Measurements from ENCODE around the gene SGK1.

Gene SGK1

DNA sequence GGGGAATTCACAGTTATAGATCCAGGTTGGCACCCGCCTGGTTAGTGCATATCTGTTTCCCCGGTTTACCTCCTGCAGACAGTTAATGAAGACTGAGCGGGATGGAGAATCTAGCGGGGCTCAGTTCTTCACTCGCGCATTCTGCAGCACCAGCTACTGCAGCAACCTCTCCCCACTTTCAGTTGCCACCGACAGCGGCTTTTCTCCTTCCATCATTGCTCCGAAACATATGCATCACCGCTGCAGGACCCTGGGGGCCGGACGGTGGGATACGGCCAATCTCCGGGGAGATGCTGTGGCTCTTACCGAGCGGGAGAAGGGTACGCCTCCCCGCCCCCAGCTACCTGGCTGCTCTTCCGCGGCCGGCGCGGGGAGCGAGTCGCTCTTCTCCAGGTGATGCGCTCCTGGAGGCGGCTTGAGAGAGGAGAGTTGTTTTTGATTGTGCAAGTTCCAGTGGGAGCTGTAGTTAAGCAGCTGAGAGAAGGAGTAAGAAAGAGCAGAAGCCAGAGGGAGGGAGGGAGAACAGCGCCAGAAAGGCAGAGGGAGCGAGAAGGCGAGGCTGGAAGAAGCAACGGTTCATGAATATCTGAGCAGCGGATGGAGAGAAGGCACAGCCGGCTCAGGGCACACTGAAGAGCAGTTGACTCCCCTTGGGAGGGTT is at the start of gene SGK1:
SGK1 (minus strand) TSS at position 642 of the 661 bp plus-strand sequence. CDS start 652 bp downstream, outside the sequence.
- TF ChIP-seq, protein P1, sequence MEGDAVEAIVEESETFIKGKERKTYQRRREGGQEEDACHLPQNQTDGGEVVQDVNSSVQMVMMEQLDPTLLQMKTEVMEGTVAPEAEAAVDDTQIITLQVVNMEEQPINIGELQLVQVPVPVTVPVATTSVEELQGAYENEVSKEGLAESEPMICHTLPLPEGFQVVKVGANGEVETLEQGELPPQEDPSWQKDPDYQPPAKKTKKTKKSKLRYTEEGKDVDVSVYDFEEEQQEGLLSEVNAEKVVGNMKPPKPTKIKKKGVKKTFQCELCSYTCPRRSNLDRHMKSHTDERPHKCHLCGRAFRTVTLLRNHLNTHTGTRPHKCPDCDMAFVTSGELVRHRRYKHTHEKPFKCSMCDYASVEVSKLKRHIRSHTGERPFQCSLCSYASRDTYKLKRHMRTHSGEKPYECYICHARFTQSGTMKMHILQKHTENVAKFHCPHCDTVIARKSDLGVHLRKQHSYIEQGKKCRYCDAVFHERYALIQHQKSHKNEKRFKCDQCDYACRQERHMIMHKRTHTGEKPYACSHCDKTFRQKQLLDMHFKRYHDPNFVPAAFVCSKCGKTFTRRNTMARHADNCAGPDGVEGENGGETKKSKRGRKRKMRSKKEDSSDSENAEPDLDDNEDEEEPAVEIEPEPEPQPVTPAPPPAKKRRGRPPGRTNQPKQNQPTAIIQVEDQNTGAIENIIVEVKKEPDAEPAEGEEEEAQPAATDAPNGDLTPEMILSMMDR (IDR thresholded peaks at IDR 0.05; ENCODE audit: low read depth, low read length), result no peak
- peak within 1 kb of the TSS; percentile 62 to 68 for H3K4me3 ChIP-seq (replicated peaks in 1 of 2; ENCODE audit: low read depth in 2 of 2, low read length in 2 of 2)
- peak; percentile 56 to 72 for DNase-seq (ENCODE audit: low read depth in 2 of 2)

DNA sequence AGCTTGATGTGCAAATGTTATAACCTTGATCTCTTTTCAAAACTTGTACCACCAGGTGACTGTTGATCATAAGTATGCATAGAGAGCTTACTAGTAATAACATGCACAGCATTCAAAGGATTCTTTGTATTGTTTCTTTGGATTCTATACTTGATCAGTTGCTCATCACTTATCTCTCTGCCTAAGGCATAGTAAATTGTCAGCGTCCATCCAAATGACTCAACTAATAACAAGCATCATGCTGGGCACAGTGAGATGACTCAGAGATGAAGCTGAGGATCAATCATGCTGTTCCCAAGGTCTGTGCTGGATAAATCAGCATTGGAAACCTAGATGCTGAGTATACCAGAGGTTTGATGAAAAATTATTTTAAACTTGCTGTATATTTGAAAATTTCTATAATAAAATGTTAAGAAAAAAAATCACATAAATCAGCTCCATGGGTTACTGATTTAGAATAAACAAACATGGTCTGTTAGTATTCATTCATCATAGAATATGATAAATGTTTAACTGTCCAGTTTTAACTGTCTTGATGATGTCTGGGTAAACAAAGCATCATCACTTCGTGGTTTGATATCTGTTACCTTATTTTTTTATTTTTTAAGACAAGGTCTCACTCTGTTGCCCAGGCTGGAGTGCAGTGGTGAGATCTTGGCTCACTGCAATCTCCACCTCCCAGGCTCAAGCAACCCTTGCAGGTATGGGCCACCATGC is 45.6 kb upstream of the SGK1 start:
- TF ChIP-seq, protein P1 (IDR thresholded peaks at IDR 0.05; ENCODE audit: low read depth, low read length), result no peak
- no peak overlapping the region for H3K4me3 ChIP-seq (replicated peaks in 1 of 2; ENCODE audit: low read depth in 2 of 2, low read length in 2 of 2)
- peak in 1 of 2 donors; percentile 78 for DNase-seq (ENCODE audit: low read depth in 2 of 2)

DNA sequence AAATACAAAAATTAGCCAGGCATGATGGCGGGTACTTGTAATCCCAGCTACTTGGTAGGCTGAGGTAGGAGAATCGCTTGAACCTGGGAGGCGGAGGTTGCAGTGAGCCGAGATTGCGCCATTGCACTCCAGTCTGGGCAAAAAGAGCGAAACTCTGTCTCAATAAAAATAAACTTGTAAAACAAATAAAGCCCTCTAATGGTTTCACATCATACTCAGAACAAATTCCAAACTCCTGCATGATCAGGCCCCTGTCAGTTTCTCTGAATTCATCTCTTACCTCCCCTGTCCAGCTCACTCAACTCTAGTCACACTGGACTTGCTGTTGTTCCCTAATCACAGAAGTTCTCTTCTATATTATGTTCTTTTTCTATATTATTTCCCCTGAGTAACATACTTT is 43.1 kb upstream of the SGK1 start:
- H3K4me3 ChIP-seq (replicated peaks in 1 of 2; ENCODE audit: low read depth in 2 of 2, low read length in 2 of 2), result no peak overlapping the region
- TF ChIP-seq, protein P1 (IDR thresholded peaks at IDR 0.05; ENCODE audit: low read depth, low read length), result no peak

DNA sequence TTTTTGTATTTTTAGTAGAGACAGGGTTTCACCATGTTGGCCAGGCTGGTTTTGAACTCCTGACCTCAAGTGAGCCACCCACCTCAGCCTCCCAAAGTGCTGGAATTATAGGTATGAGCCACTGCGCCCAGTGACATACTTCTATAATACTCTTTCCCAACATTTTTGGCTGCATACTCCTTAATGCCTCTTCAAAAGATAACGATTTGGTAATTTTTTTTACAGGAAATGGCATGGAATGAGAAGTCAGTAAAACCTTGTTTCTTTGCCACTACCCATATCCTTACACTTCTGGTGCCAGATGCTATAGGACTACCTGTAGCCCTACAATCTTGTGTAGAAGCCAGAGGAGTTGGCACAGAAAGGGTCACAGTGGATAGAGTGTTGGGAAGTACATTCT is 41.4 kb upstream of the SGK1 start:
- DNase-seq (ENCODE audit: low read depth in 2 of 2), result peak; percentile 36 to 83
- TF ChIP-seq, protein P1 (IDR thresholded peaks at IDR 0.05; ENCODE audit: low read depth, low read length), result no peak
- no peak overlapping the region for H3K4me3 ChIP-seq (replicated peaks in 1 of 2; ENCODE audit: low read depth in 2 of 2, low read length in 2 of 2)

More for the DNA sequence above, 43.1 kb upstream of the SGK1 start:
- no peak for DNase-seq (ENCODE audit: low read depth in 2 of 2)

DNA sequence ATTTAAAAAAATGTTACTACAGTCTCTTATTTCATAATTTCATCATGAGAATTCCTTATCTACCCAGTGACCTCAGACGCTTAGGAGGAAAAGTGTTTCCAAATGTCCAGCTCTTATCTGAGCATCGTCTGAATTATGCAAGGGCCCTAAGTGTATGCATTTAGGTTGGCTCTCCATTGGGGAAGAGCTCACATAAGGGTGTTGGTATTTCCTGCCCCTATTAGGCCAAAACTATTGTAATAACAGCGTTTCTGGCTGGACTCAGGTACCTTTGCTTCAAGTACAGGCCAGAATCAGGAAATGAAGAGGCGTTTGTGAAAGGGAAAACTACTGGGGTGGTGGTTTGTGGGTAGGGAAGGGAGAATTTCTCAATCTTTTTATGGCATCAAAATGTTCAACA is 40.4 kb upstream of the SGK1 start:
- H3K4me3 ChIP-seq (replicated peaks in 1 of 2; ENCODE audit: low read depth in 2 of 2, low read length in 2 of 2), result no peak overlapping the region
- TF ChIP-seq, protein P1 (IDR thresholded peaks at IDR 0.05; ENCODE audit: low read depth, low read length), result no peak
- DNase-seq (ENCODE audit: low read depth in 2 of 2), result peak; percentile 93 to 99

DNA sequence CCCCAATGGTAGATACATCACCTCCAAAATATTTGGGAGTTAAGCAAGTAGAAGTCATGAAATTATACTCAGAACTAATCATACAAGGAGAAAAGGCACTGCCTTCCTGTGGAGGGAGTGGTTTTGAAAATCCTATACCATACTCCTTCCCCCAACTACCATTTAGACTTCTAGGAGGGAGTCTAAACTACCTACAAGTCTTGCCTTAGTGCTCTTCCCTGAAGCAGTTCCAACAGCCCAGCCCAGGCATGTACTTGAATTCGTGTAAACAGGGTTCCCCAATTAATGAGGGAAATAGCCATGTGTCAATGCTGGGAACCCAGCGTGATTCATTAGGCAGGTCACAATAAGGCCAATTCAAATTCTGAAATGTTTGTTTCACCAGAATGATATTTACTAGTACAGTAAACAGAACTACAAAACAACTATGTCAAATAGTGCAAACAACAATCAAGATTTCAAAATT is 39.1 kb upstream of the SGK1 start:
- TF ChIP-seq, protein P1 (IDR thresholded peaks at IDR 0.05; ENCODE audit: low read depth, low read length), result no peak
- no peak for DNase-seq (ENCODE audit: low read depth in 2 of 2)
- H3K4me3 ChIP-seq (replicated peaks in 1 of 2; ENCODE audit: low read depth in 2 of 2, low read length in 2 of 2), result no peak overlapping the region

Data from cardiac fibroblast (primary cell).